ENCODE measurements around the gene TCF4.

The TCF4 gene

DNA sequence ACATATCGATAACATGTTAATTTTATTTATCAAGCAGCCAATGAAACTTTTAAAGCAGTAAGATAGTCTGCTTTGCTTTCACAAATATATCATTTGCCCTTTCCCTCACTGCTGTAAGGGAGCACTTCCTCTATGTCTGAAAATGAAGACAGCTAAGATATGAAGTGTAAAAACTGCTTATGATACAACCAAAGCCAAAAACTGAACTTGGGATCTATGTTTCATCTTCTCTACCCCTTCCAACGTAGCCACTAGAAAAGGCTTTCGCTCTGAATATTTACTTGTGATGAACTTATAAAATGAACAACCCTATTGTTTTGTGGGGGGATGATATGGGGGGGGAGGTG, 140.3 kb downstream of the TCF4 start:
- no peak overlapping the region for H3K27ac ChIP-seq
- no peaks in the 10 kb centered on the region for H3K27me3 ChIP-seq (ENCODE audit: insufficient read depth, low read depth, severe bottlenecking)
- TF ChIP-seq, protein P1, sequence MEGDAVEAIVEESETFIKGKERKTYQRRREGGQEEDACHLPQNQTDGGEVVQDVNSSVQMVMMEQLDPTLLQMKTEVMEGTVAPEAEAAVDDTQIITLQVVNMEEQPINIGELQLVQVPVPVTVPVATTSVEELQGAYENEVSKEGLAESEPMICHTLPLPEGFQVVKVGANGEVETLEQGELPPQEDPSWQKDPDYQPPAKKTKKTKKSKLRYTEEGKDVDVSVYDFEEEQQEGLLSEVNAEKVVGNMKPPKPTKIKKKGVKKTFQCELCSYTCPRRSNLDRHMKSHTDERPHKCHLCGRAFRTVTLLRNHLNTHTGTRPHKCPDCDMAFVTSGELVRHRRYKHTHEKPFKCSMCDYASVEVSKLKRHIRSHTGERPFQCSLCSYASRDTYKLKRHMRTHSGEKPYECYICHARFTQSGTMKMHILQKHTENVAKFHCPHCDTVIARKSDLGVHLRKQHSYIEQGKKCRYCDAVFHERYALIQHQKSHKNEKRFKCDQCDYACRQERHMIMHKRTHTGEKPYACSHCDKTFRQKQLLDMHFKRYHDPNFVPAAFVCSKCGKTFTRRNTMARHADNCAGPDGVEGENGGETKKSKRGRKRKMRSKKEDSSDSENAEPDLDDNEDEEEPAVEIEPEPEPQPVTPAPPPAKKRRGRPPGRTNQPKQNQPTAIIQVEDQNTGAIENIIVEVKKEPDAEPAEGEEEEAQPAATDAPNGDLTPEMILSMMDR (IDR thresholded peaks at IDR 0.05; ENCODE audit: low read depth, low read length) = no peak
- H3K36me3 ChIP-seq = no peaks in the 10 kb centered on the region
- DNase-seq = no peak
- H3K4me3 ChIP-seq (ENCODE audit: low read depth, low read length) = no peak overlapping the region
- H3K9me3 ChIP-seq (ENCODE audit: severe bottlenecking) = no peaks in the 10 kb centered on the region

GRCh38 chr18:55446996-55447671, 140.9 kb downstream of the TCF4 start:
- no peak overlapping the region for H3K27ac ChIP-seq

GRCh38 chr18:55444536-55444935, 143.5 kb downstream of the TCF4 start:
- Histone ChIP-seq H3K27ac (no peak overlapping the region), H3K4me3 (ENCODE audit: low read depth, low read length) (no peak overlapping the region), H3K36me3 (no peaks in the 10 kb centered on the region), H3K9me3 (ENCODE audit: severe bottlenecking) (no peaks in the 10 kb centered on the region), H3K27me3 (ENCODE audit: insufficient read depth, low read depth, severe bottlenecking) (no peaks in the 10 kb centered on the region)
- TF ChIP-seq, protein P1 (IDR thresholded peaks at IDR 0.05; ENCODE audit: low read depth, low read length) = no peak
- DNase-seq = no peak

More at GRCh38 chr18:55446996-55447671, 140.9 kb downstream of the TCF4 start:
- no peak for DNase-seq
- Histone ChIP-seq H3K4me3 (ENCODE audit: low read depth, low read length) (no peak overlapping the region), H3K27me3 (ENCODE audit: insufficient read depth, low read depth, severe bottlenecking) (no peaks in the 10 kb centered on the region), H3K9me3 (ENCODE audit: severe bottlenecking) (no peaks in the 10 kb centered on the region), H3K36me3 (no peaks in the 10 kb centered on the region)
- TF ChIP-seq, protein P1 (IDR thresholded peaks at IDR 0.05; ENCODE audit: low read depth, low read length) = no peak

GRCh38 chr18:55443776-55444175, 144.2 kb downstream of the TCF4 start:
- Histone ChIP-seq H3K27ac (no peak overlapping the region), H3K4me3 (ENCODE audit: low read depth, low read length) (no peak overlapping the region), H3K9me3 (ENCODE audit: severe bottlenecking) (no peaks in the 10 kb centered on the region), H3K27me3 (ENCODE audit: insufficient read depth, low read depth, severe bottlenecking) (no peaks in the 10 kb centered on the region), H3K36me3 (no peaks in the 10 kb centered on the region)
- TF ChIP-seq, protein P1 (IDR thresholded peaks at IDR 0.05; ENCODE audit: low read depth, low read length) = no peak
- DNase-seq = no peak

DNA sequence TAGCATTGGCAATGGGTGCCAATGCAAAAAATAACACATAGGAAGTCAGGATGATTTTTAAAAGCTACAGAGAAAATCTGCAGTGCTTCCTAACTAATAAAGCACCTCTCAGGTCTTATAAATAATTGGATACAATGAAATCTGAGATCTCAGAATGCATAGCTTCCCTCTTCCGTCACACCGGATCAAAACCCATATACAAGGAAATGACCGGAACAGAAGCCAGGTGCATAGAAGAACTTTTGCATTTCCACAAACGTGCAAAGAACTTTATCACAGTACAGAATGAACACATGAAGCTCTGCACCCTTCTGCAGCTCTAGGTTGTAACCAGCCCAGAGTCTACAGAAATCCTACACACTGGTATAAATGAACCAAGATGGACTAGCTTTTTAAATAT, 145.4 kb downstream of the TCF4 start:
- no peak overlapping the region for H3K27ac ChIP-seq

More for the DNA sequence above, 145.4 kb downstream of the TCF4 start:
- Histone ChIP-seq H3K36me3 (no peaks in the 10 kb centered on the region), H3K9me3 (ENCODE audit: severe bottlenecking) (no peaks in the 10 kb centered on the region), H3K4me3 (ENCODE audit: low read depth, low read length) (no peak overlapping the region), H3K27me3 (ENCODE audit: insufficient read depth, low read depth, severe bottlenecking) (no peaks in the 10 kb centered on the region)
- DNase-seq = no peak
- TF ChIP-seq, protein P1 (IDR thresholded peaks at IDR 0.05; ENCODE audit: low read depth, low read length) = no peak
